SK-N-SH treated with all-trans-retinoic acid at 6 μM for 48 hours (cell line): ENCODE results near the gene LRRFIP2.

Source experiments
- ATAC-seq: fragments of 200-7000 bp; cut with Tn5 transposase; 3 replicates; pipeline ENCODE4 v1.9.1; 2020; ENCODE audit warnings: mild to moderate bottlenecking, moderate library complexity
- ARNTL ChIP-seq: fragments of 450-650 bp; formaldehyde crosslinking; IDR thresholded peaks from 2 replicates; pipeline ENCODE4 v1.5.0; 2020; ENCODE audit warnings: low read depth, mild to moderate bottlenecking, moderate library complexity, borderline replicate concordance
- BACH2 ChIP-seq: fragments of 250-450 bp; sonication (Bioruptor Pico); IDR thresholded peaks from 2 replicates; pipeline ENCODE4 v1.9.0; 2021; ENCODE audit warnings: mild to moderate bottlenecking, borderline replicate concordance
- CREB5 ChIP-seq: fragments of 250-450 bp; sonication (Bioruptor Pico); IDR thresholded peaks from 2 replicates; pipeline ENCODE4 v1.5.1; 2020; ENCODE audit warnings: low read depth, mild to moderate bottlenecking, moderate library complexity
- CSDC2 ChIP-seq: fragments of 250-450 bp; sonication (Bioruptor Pico); IDR thresholded peaks from 2 replicates; pipeline ENCODE4 v1.5.0; 2020; ENCODE audit warnings: mild to moderate bottlenecking, moderate library complexity
- ESRRG ChIP-seq: fragments of 250-450 bp; sonication (Bioruptor Pico); IDR thresholded peaks from 2 replicates; pipeline ENCODE4 v1.6.1; 2021; ENCODE audit warnings: mild to moderate bottlenecking
- GLIS3 ChIP-seq: fragments of 250-450 bp; sonication (Bioruptor Pico); IDR thresholded peaks from 2 replicates; pipeline ENCODE4 v1.5.0; 2020; ENCODE audit warnings: mild to moderate bottlenecking, moderate library complexity
- ISL1 ChIP-seq: fragments of 250-450 bp; sonication (Bioruptor Pico); IDR thresholded peaks from 2 replicates; pipeline ENCODE4 v2.1.2; 2022; ENCODE audit warnings: mild to moderate bottlenecking, moderate library complexity
- OSR1 ChIP-seq: fragments of 250-450 bp; sonication (Bioruptor Pico); IDR thresholded peaks from 2 replicates; pipeline ENCODE4 v1.8.0; 2022; ENCODE audit warnings: moderate library complexity, mild to moderate bottlenecking, inconsistent platforms
- PATZ1 ChIP-seq: fragments of 250-450 bp; sonication (Bioruptor Pico); IDR thresholded peaks from 2 replicates; pipeline ENCODE4 v1.8.0; 2020; ENCODE audit warnings: mild to moderate bottlenecking, moderate library complexity, borderline replicate concordance
- PPARA ChIP-seq: fragments of 250-450 bp; sonication (Bioruptor Pico); IDR thresholded peaks from 2 replicates; pipeline ENCODE4 v1.5.0; 2020; ENCODE audit warnings: mild to moderate bottlenecking, borderline replicate concordance
- SNAI2 ChIP-seq: fragments of 250-450 bp; sonication (Bioruptor Pico); IDR thresholded peaks from 2 replicates; pipeline ENCODE4 v1.5.0; 2020; ENCODE audit warnings: mild to moderate bottlenecking, moderate library complexity
- TCF4 ChIP-seq: fragments of 250-450 bp; sonication (Bioruptor Pico); IDR thresholded peaks from 2 replicates; pipeline ENCODE4 v1.8.0; 2021; ENCODE audit warnings: mild to moderate bottlenecking, moderate library complexity, borderline replicate concordance
- TOX ChIP-seq: fragments of 250-450 bp; sonication (Bioruptor Pico); IDR thresholded peaks from 2 replicates; pipeline ENCODE4 v1.8.0; 2021; ENCODE audit warnings: mild to moderate bottlenecking, moderate library complexity, borderline replicate concordance
- ZC3H10 ChIP-seq: fragments of 250-450 bp; sonication (Bioruptor Pico); IDR thresholded peaks from 2 replicates; pipeline ENCODE4 v1.5.1; 2021; ENCODE audit warnings: mild to moderate bottlenecking, moderate library complexity
- ZFP3 ChIP-seq: fragments of 250-450 bp; sonication (Bioruptor Pico); IDR thresholded peaks from 2 replicates; pipeline ENCODE4 v1.5.0; 2020; ENCODE audit warnings: mild to moderate bottlenecking, moderate library complexity
- ZFP30 ChIP-seq: fragments of 450-650 bp; formaldehyde crosslinking; IDR thresholded peaks from 2 replicates; pipeline ENCODE4 v1.5.0; 2022; ENCODE audit warnings: mild to moderate bottlenecking, moderate library complexity
- ZNF565 ChIP-seq: fragments of 450-650 bp; formaldehyde crosslinking; conservative IDR thresholded peaks from 2 replicates; pipeline ENCODE4 v1.5.0; 2020; ENCODE audit warnings: low read depth, mild to moderate bottlenecking, moderate library complexity
- ZNF70 ChIP-seq: fragments of 450-650 bp; formaldehyde crosslinking; IDR thresholded peaks from 2 replicates; pipeline ENCODE4 v1.5.0; 2020; ENCODE audit warnings: mild to moderate bottlenecking, moderate library complexity
- ZNF8 ChIP-seq: fragments of 450-650 bp; formaldehyde crosslinking; IDR thresholded peaks from 2 replicates; pipeline ENCODE4 v1.5.0; 2020; ENCODE audit warnings: mild to moderate bottlenecking, moderate library complexity
- TF ChIP-seq, protein P1 (sequence below): fragments of 250-450 bp; sonication (Bioruptor Pico); IDR thresholded peaks from 2 replicates; pipeline ENCODE4 v1.8.0; 2021; ENCODE audit warnings: low read depth, mild to moderate bottlenecking, moderate library complexity, borderline replicate concordance
- TF ChIP-seq, protein P2 (sequence below): fragments of 250-450 bp; sonication (Bioruptor Pico); IDR thresholded peaks from 2 replicates; pipeline ENCODE4 v1.5.0; 2020; ENCODE audit warnings: mild to moderate bottlenecking, moderate library complexity
- TF ChIP-seq, protein P3 (sequence below): fragments of 250-450 bp; sonication (Bioruptor Pico); IDR thresholded peaks from 2 replicates; pipeline ENCODE4 v1.5.1; 2021; ENCODE audit warnings: mild to moderate bottlenecking, moderate library complexity

The LRRFIP2 gene

DNA sequence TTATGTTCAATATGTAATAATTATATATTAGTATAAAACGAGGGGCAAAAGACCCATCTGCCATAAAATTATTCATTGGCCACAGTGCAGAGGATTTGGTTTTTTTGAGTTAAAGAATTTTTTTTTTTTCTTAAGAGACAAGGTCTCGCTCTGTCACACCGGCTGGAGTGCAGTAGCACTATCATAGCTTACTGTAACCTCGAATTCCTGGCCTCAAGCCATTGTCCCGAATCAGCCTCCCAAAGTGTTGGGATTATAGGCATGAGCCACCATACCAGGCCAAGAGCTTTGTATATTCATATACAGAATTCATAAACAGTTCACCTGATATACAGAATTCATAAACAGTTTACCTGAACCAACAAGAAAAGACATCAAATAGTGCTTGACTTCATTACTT, 20.2 kb upstream of the LRRFIP2 start:
- ATAC-seq, result no peak
- TF ChIP-seq ZC3H10, result no peak
- no peak for TF ChIP-seq TOX (CRISPR knock-in tag)
- TF ChIP-seq ZNF565, result no peak
- TF ChIP-seq ZNF8 (CRISPR knock-in tag), result no peak
- TF ChIP-seq, protein P1, sequence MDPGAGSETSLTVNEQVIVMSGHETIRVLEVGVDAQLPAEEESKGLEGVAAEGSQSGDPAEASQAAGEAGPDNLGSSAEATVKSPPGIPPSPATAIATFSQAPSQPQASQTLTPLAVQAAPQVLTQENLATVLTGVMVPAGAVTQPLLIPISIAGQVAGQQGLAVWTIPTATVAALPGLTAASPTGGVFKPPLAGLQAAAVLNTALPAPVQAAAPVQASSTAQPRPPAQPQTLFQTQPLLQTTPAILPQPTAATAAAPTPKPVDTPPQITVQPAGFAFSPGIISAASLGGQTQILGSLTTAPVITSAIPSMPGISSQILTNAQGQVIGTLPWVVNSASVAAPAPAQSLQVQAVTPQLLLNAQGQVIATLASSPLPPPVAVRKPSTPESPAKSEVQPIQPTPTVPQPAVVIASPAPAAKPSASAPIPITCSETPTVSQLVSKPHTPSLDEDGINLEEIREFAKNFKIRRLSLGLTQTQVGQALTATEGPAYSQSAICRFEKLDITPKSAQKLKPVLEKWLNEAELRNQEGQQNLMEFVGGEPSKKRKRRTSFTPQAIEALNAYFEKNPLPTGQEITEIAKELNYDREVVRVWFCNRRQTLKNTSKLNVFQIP (CRISPR knock-in tag), result no peak
- no peak for TF ChIP-seq GLIS3 (CRISPR knock-in tag)
- no peak for TF ChIP-seq ARNTL (CRISPR knock-in tag)
- TF ChIP-seq ESRRG (CRISPR knock-in tag), result no peak
- no peak for TF ChIP-seq BACH2 (CRISPR knock-in tag)
- no peak for TF ChIP-seq SNAI2 (CRISPR knock-in tag)
- TF ChIP-seq TCF4 (CRISPR knock-in tag), result no peak
- no peak for TF ChIP-seq CREB5 (CRISPR knock-in tag)
- no peak for TF ChIP-seq OSR1 (CRISPR knock-in tag)
- TF ChIP-seq ZNF70 (CRISPR knock-in tag), result no peak

DNA sequence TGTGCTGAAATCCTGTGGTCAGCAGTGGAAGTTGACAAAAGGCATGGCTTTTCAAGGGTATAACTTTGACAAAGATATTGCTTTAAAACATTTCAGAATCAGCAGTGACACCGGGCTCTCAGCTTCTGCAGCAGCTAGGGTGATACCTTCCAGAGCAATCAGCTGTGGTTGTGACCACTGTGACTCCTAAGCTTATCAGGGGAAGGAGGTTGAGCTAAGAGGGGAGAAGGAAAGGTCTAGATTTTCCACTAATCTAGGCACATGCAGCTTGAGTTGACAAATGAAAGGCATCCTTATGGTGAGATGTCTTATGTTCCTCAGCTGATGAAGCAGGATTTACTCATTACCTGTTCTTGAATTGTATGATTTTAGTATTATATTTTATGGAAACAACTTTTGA, 16.3 kb upstream of the LRRFIP2 start:
- no peak for ATAC-seq
- no peak for TF ChIP-seq ISL1 (CRISPR knock-in tag)
- no peak for TF ChIP-seq ZFP3 (CRISPR knock-in tag)
- no peak for TF ChIP-seq ZFP30 (CRISPR knock-in tag)
- TF ChIP-seq, protein P2, sequence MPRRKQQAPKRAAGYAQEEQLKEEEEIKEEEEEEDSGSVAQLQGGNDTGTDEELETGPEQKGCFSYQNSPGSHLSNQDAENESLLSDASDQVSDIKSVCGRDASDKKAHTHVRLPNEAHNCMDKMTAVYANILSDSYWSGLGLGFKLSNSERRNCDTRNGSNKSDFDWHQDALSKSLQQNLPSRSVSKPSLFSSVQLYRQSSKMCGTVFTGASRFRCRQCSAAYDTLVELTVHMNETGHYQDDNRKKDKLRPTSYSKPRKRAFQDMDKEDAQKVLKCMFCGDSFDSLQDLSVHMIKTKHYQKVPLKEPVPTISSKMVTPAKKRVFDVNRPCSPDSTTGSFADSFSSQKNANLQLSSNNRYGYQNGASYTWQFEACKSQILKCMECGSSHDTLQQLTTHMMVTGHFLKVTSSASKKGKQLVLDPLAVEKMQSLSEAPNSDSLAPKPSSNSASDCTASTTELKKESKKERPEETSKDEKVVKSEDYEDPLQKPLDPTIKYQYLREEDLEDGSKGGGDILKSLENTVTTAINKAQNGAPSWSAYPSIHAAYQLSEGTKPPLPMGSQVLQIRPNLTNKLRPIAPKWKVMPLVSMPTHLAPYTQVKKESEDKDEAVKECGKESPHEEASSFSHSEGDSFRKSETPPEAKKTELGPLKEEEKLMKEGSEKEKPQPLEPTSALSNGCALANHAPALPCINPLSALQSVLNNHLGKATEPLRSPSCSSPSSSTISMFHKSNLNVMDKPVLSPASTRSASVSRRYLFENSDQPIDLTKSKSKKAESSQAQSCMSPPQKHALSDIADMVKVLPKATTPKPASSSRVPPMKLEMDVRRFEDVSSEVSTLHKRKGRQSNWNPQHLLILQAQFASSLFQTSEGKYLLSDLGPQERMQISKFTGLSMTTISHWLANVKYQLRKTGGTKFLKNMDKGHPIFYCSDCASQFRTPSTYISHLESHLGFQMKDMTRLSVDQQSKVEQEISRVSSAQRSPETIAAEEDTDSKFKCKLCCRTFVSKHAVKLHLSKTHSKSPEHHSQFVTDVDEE (CRISPR knock-in tag), result no peak
- TF ChIP-seq ZC3H10, result no peak
- no peak for TF ChIP-seq TOX (CRISPR knock-in tag)
- TF ChIP-seq, protein P1 (CRISPR knock-in tag), result no peak
- TF ChIP-seq, protein P3, sequence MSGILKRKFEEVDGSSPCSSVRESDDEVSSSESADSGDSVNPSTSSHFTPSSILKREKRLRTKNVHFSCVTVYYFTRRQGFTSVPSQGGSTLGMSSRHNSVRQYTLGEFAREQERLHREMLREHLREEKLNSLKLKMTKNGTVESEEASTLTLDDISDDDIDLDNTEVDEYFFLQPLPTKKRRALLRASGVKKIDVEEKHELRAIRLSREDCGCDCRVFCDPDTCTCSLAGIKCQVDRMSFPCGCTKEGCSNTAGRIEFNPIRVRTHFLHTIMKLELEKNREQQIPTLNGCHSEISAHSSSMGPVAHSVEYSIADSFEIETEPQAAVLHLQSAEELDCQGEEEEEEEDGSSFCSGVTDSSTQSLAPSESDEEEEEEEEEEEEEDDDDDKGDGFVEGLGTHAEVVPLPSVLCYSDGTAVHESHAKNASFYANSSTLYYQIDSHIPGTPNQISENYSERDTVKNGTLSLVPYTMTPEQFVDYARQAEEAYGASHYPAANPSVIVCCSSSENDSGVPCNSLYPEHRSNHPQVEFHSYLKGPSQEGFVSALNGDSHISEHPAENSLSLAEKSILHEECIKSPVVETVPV (CRISPR knock-in tag), result no peak
- TF ChIP-seq ZNF70 (CRISPR knock-in tag), result no peak
- no peak for TF ChIP-seq PPARA (CRISPR knock-in tag)
- TF ChIP-seq ZNF8 (CRISPR knock-in tag), result no peak
- TF ChIP-seq CSDC2 (CRISPR knock-in tag), result no peak
- no peak for TF ChIP-seq ARNTL (CRISPR knock-in tag)
- TF ChIP-seq PATZ1 (CRISPR knock-in tag), result no peak
- TF ChIP-seq OSR1 (CRISPR knock-in tag), result no peak
